ENCODE measurements around the gene NACAD. TPM values are rescaled to one million over a fixed set of nuclear protein-coding genes. Genes with fewer than 3 reads are reported as not detected.

NACAD gene
- under 1 TPM; 0.10 to 0.21 TPM for total RNA-seq

- Mint-ChIP-seq H3K27me3 (peaks cover 13% of the 10 kb centered on the region), H3K4me1 (ENCODE audit: low read depth) (peaks cover 7% of the 10 kb centered on the region), H3K4me3 (peak within 1 kb of the TSS; percentile 70), H3K36me3 (no peaks in the 10 kb centered on the region), H3K27ac (no peak within 1 kb of the TSS), H3K9me3 (peaks cover 6% of the 10 kb centered on the region)
- no peak for DNase-seq
- CTCF ChIA-PET, result interaction anchor here (1.0 kb wide), 1 partner anchor 47 kb away, joined by 3 read pairs; no protein-coding TSS in a partner anchor
- intact Hi-C loops (cut with micrococcal nuclease), result no loop called here
- POLR2A ChIA-PET, result no interaction called here
Measured at GRCh38 chr7:45088821-45089340, at the start of gene NACAD. TSS of gene NACAD (minus strand) at chr7:45088969. CDS start at chr7:45088894, 75 bp downstream.

GRCh38 chr7:45136106-45137060, 47.6 kb upstream of the NACAD start:
- peak overlapping the region; percentile 9 for H3K27ac Mint-ChIP-seq
- POLR2A ChIA-PET, result interaction anchor here (0.9 to 2.0 kb wide), 8 partner anchors 22 to 180 kb away, joined by 3 to 15 read pairs (median 5); partner anchors contain the start of genes MYO1G and TBRG4

GRCh38 chr7:45133877-45134276, 45.1 kb upstream of the NACAD start:
- Mint-ChIP-seq H3K4me1 (ENCODE audit: low read depth) (peaks cover 9% of the 10 kb centered on the region), H3K9me3 (no peaks in the 10 kb centered on the region), H3K27me3 (no peaks in the 10 kb centered on the region), H3K4me3 (no peak overlapping the region), H3K36me3 (no peaks in the 10 kb centered on the region), H3K27ac (no peak overlapping the region)
- DNase-seq, result no peak
- intact Hi-C loops (cut with micrococcal nuclease), result no loop called here
- ChIA-PET CTCF (interaction anchor here (5.1 kb wide), 1 partner anchor 160 kb away, joined by 112 read pairs; no protein-coding TSS in a partner anchor), POLR2A (no interaction called here)

More at GRCh38 chr7:45136106-45137060, 47.6 kb upstream of the NACAD start:
- H3K4me3 Mint-ChIP-seq, result no peak overlapping the region
- no peaks in the 10 kb centered on the region for H3K9me3 Mint-ChIP-seq
- peak; percentile 81 for DNase-seq
- peaks cover 9% of the 10 kb centered on the region for H3K4me1 Mint-ChIP-seq (ENCODE audit: low read depth)
- peaks cover 1% of the 10 kb centered on the region for H3K27me3 Mint-ChIP-seq
- CTCF ChIA-PET, result interaction anchor here (0.6 to 5.1 kb wide), 54 partner anchors 8 to 895 kb away, joined by 3 to 112 read pairs (median 5); partner anchors contain the start of genes MYO1G, OGDH, PURB and TBRG4
- intact Hi-C loops (cut with micrococcal nuclease), result loop anchor here (1.0 kb wide), 3 partner anchors 25 to 279 kb away; partner anchors contain the start of gene TBRG4
- no peaks in the 10 kb centered on the region for H3K36me3 Mint-ChIP-seq

DNA sequence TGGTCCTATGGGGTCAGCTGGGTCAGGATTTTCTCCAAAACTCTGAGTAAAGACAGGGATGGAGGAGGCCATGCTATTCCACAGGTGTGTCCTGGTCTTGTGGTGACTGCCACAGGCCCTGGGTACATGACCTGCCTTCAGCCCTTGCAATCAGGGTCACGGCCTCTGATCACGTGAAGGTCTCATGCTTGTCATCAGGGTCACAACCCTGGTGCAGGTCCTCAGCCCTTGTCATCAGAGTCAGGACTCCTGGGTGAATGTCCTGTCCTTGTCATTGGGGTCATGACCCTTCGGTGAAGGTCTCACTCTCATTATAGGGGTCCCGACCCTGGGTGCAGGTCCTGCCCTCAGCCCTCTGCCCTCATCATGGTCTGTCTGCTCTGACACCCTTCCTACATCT, 44.6 kb upstream of the NACAD start:
- ChIA-PET POLR2A (no interaction called here), CTCF (interaction anchor here (0.6 to 5.1 kb wide), 2 partner anchors 159 to 160 kb away, joined by 4 to 112 read pairs; no protein-coding TSS in a partner anchor)
- H3K36me3 Mint-ChIP-seq, result no peaks in the 10 kb centered on the region
- H3K9me3 Mint-ChIP-seq, result no peaks in the 10 kb centered on the region
- intact Hi-C loops (cut with micrococcal nuclease), result no loop called here
- no peak overlapping the region for H3K4me3 Mint-ChIP-seq
- H3K27ac Mint-ChIP-seq, result no peak overlapping the region
- DNase-seq, result no peak
- peaks cover 9% of the 10 kb centered on the region for H3K4me1 Mint-ChIP-seq (ENCODE audit: low read depth)
- H3K27me3 Mint-ChIP-seq, result no peaks in the 10 kb centered on the region

DNA sequence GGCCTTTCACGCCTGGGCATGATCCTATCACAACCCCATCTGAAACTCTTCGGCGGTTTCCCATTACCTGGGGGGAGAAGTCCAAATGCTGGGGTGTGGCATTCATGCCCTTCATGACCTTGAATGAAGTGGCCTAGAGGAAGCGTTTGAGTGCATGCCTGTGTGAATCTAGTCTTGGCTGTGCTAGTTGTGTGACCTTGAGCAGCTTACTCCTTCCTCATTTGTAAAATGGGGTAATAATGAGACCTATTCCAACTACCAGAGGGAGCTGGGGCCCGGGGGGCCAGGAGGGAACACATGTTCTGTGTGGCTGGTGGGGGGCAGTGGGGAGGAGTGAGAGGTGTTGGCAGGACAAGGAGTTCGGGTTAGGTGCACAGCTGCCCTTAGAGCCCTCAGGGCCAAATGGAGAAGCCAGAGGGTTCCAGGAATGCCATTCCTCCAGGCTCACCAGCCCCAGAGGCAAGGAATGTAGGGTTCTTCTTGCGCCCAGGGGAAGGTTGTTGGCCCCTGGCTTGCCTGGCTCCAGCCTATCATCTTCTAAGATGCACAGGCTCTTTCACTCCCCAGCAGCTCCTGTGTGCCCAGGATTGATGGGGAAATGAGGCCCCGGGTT, 44.0 kb upstream of the NACAD start:
- intact Hi-C loops (cut with micrococcal nuclease), result no loop called here
- ChIA-PET POLR2A (no interaction called here), CTCF (interaction anchor here (0.6 kb wide), 1 partner anchor 160 kb away, joined by 4 read pairs; no protein-coding TSS in a partner anchor)
- no peaks in the 10 kb centered on the region for H3K27me3 Mint-ChIP-seq
- H3K36me3 Mint-ChIP-seq, result no peaks in the 10 kb centered on the region
- DNase-seq, result no peak
- H3K4me3 Mint-ChIP-seq, result no peak overlapping the region
- H3K9me3 Mint-ChIP-seq, result no peaks in the 10 kb centered on the region
- H3K4me1 Mint-ChIP-seq (ENCODE audit: low read depth), result peaks cover 9% of the 10 kb centered on the region
- no peak overlapping the region for H3K27ac Mint-ChIP-seq

DNA sequence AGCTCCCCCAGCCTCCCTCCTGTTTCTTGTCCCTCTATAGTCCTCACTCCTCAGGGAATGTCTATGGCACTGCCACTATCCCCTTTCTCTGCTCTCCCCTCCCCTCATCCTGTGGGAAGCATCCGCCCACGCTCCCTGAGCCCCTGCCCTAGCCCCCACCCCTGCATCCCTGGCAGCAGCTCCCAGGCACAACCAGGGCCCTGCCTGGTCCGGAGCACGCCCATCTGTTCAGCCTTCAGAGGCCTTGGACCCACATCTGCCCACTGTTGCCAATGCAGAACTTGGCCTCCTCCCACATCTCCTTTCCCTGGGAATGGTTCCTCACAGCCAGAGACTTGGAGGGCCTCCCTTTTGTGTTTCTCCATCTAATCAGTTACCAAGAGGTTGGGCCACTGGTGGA, 43.1 kb upstream of the NACAD start:
- Mint-ChIP-seq H3K27me3 (no peaks in the 10 kb centered on the region), H3K36me3 (no peaks in the 10 kb centered on the region), H3K4me1 (ENCODE audit: low read depth) (peaks cover 9% of the 10 kb centered on the region), H3K9me3 (no peaks in the 10 kb centered on the region), H3K27ac (no peak overlapping the region), H3K4me3 (no peak overlapping the region)
- DNase-seq, result no peak
- ChIA-PET POLR2A (no interaction called here), CTCF (no interaction called here)
- intact Hi-C loops (cut with micrococcal nuclease), result no loop called here

GRCh38 chr7:45130910-45131309, 42.1 kb upstream of the NACAD start:
- ChIA-PET POLR2A (no interaction called here), CTCF (interaction anchor here (0.6 kb wide), 1 partner anchor 68 kb away, joined by 5 read pairs; no protein-coding TSS in a partner anchor)
- H3K27me3 Mint-ChIP-seq, result no peaks in the 10 kb centered on the region
- no peaks in the 10 kb centered on the region for H3K36me3 Mint-ChIP-seq
- no peaks in the 10 kb centered on the region for H3K9me3 Mint-ChIP-seq
- no peak overlapping the region for H3K4me3 Mint-ChIP-seq
- intact Hi-C loops (cut with micrococcal nuclease), result no loop called here
- peaks cover 4% of the 10 kb centered on the region for H3K4me1 Mint-ChIP-seq (ENCODE audit: low read depth)
- DNase-seq, result no peak
- H3K27ac Mint-ChIP-seq, result no peak overlapping the region

GRCh38 chr7:45129906-45130305, 41.1 kb upstream of the NACAD start:
- Mint-ChIP-seq H3K36me3 (no peaks in the 10 kb centered on the region), H3K4me3 (no peak overlapping the region), H3K4me1 (ENCODE audit: low read depth) (no peaks in the 10 kb centered on the region), H3K27me3 (no peaks in the 10 kb centered on the region), H3K27ac (no peak overlapping the region), H3K9me3 (no peaks in the 10 kb centered on the region)
- no peak for DNase-seq
- intact Hi-C loops (cut with micrococcal nuclease), result no loop called here
- ChIA-PET CTCF (no interaction called here), POLR2A (no interaction called here)

DNA sequence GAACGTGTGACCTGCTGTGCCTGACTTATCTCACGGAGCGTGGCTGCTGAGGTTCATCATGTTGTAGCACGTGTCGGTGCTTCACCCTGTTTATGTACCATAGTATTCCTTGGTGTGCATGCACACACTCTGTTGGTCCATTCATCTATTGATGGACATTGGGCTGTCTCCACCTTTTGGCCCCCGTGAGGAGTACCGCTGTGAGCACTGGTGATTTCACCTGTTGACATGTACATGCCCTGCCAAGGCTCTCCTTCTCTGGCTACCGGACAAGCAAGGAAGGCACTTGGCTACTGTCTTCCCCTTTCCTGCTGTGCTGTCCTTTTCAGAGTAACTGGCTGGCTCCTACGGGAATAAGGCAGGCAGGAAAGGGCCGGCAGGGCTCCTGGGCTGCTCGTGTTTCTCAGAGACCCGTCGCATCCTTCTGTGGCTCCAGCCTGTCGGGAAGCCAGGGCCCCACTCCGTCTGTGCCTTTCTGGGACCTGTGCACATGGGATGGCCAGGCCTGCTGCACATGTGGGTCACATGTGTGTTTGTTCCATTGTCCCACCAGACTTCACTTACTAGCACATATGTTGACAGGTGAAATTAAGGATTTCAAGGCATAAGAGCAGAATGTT, 40.5 kb upstream of the NACAD start:
- H3K27me3 Mint-ChIP-seq, result no peaks in the 10 kb centered on the region
- ChIA-PET POLR2A (no interaction called here), CTCF (no interaction called here)
- no peak overlapping the region for H3K4me3 Mint-ChIP-seq
- intact Hi-C loops (cut with micrococcal nuclease), result no loop called here
- peaks cover 1% of the 10 kb centered on the region for H3K4me1 Mint-ChIP-seq (ENCODE audit: low read depth)
- H3K36me3 Mint-ChIP-seq, result no peaks in the 10 kb centered on the region
- no peak overlapping the region for H3K27ac Mint-ChIP-seq
- H3K9me3 Mint-ChIP-seq, result no peaks in the 10 kb centered on the region
- no peak for DNase-seq

GRCh38 chr7:45126920-45127319, 38.2 kb upstream of the NACAD start:
- Mint-ChIP-seq H3K27ac (no peak overlapping the region), H3K9me3 (no peaks in the 10 kb centered on the region), H3K36me3 (no peaks in the 10 kb centered on the region), H3K4me3 (no peak overlapping the region), H3K4me1 (ENCODE audit: low read depth) (peaks cover 16% of the 10 kb centered on the region), H3K27me3 (no peaks in the 10 kb centered on the region)
- DNase-seq, result no peak
- ChIA-PET CTCF (interaction anchor here (0.6 to 2.0 kb wide), 3 partner anchors 9 to 153 kb away, joined by 3 to 7 read pairs (median 4); no protein-coding TSS in a partner anchor), POLR2A (no interaction called here)
- intact Hi-C loops (cut with micrococcal nuclease), result no loop called here

DNA sequence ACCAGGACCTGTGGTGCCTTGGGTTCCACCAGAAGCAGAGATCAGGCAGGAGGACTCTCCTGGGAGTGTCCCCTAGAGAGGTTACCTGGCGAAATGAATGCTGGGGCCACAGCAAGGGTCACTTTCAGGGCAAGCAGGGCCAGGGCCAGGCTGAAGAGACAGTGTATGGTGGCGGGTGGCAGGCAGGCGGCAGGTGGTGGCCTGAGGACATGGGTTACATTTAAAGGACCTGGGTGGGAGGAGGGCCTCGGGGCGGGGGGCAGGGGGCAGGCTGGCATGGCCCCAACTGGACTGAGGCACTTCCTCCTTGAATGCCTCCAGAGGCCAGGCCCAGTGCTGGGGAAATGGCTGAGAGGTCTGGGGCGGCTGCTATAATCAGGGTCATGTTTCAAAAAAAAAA, 37.4 kb upstream of the NACAD start:
- no peaks in the 10 kb centered on the region for H3K36me3 Mint-ChIP-seq
- H3K27ac Mint-ChIP-seq, result no peak overlapping the region
- no peak for DNase-seq
- H3K27me3 Mint-ChIP-seq, result no peaks in the 10 kb centered on the region
- no peak overlapping the region for H3K4me3 Mint-ChIP-seq
- no peaks in the 10 kb centered on the region for H3K9me3 Mint-ChIP-seq
- intact Hi-C loops (cut with micrococcal nuclease), result no loop called here
- POLR2A ChIA-PET, result interaction anchor here (0.7 kb wide), 1 partner anchor 125 kb away, joined by 3 read pairs; no protein-coding TSS in a partner anchor
- peaks cover 16% of the 10 kb centered on the region for H3K4me1 Mint-ChIP-seq (ENCODE audit: low read depth)
- CTCF ChIA-PET, result interaction anchor here (2.0 kb wide), 1 partner anchor 9 kb away, joined by 7 read pairs; no protein-coding TSS in a partner anchor

Data from activated CD4-positive, alpha-beta memory T cell treated with anti-CD3 and anti-CD28 coated beads for 36 hours (primary cell).